ENCODE data around the gene NEO1. TPM values are rescaled to one million over a fixed set of nuclear protein-coding genes. Genes with fewer than 3 reads are reported as not detected.

NEO1 gene
- polyA plus RNA-seq, 1 of the 3 experiments (the other 2 are of a cell fraction): 13.1 TPM

- WGBS (ENCODE audit: low lambda C conversion rate): 19% methylated on average over 8 of the region's 8 CpGs
- Histone ChIP-seq H2AFZ (ENCODE audit: low read depth) (peak overlapping the region; percentile 61), H3K27me3 (ENCODE audit: insufficient read depth) (no peaks in the 10 kb centered on the region), H3K4me3 (ENCODE audit: low read depth in 2 of 2, low read length in 1 of 2) (peak overlapping the region; percentile 68 to 78), H3K79me2 (ENCODE audit: insufficient read depth) (0 out of 2 replicates have a peak, but pooled peaks cover 5% of the 10 kb centered on the region), H3K9ac (peak overlapping the region; percentile 70; the same call in 1 of the 2 replicates), H3K4me2 (peak overlapping the region; percentile 93), H3F3A (replicated peaks; ENCODE audit: insufficient read depth) (no peaks in the 10 kb centered on the region), H3K4me1 (ENCODE audit: control insufficient read depth in 1 of 2, insufficient read depth in 2 of 2, low read depth in 1 of 2, low read length in 1 of 2) (peaks cover 0 to 5% of the 10 kb centered on the region in 2 experiments; a peak in 2 of 4 replicates), H4K20me1 (ENCODE audit: insufficient read depth) (peaks cover 10% of the 10 kb centered on the region; the same call in 1 of the 2 replicates), H3K36me3 (replicated peaks in 1 of 2; ENCODE audit: control insufficient read depth in 1 of 2, insufficient read depth in 2 of 2, low read length in 1 of 2) (no peaks in the 10 kb centered on the region), H3K9me3 (no peaks in the 10 kb centered on the region), H3K9me2 (no peaks in the 10 kb centered on the region), H3K27ac (ENCODE audit: low read depth in 2 of 2, low read length in 1 of 2) (peak overlapping the region in 1 of 2 experiments; percentile 82; a peak in 3 of 4 replicates)
- CTCF ChIA-PET: interaction anchor here (0.6 to 1.7 kb wide), 11 partner anchors 9 to 259 kb away, joined by 3 to 11 read pairs (median 4); no protein-coding TSS in a partner anchor
- TF ChIP-seq GATA2 (CRISPR knock-in tag; IDR thresholded peaks at IDR 0.05) (peak; percentile 44; the same call in 1 of the 2 replicates), TEAD4 (IDR thresholded peaks at IDR 0.05; ENCODE audit: borderline replicate concordance, insufficient read depth) (no peak)
- DNase-seq: no peak
- POLR2A ChIA-PET: no interaction called here
Observed at GRCh38 chr15:73053398-73053723, 1.1 kb downstream of the NEO1 start.

GRCh38 chr15:73054417-73054953 is 2.2 kb downstream of the NEO1 start:
- Histone ChIP-seq H3K4me2 (no peak overlapping the region), H2AFZ (ENCODE audit: low read depth) (no peak overlapping the region), H4K20me1 (ENCODE audit: insufficient read depth) (peaks cover 10% of the 10 kb centered on the region; the same call in 1 of the 2 replicates), H3K4me1 (ENCODE audit: control insufficient read depth in 1 of 2, insufficient read depth in 2 of 2, low read depth in 1 of 2, low read length in 1 of 2) (peaks cover 0 to 5% of the 10 kb centered on the region in 2 experiments; a peak in 2 of 4 replicates), H3K27ac (ENCODE audit: low read depth in 2 of 2, low read length in 1 of 2) (no peak overlapping the region), H3K9ac (no peak overlapping the region), H3K4me3 (ENCODE audit: low read depth in 2 of 2, low read length in 1 of 2) (no peak overlapping the region), H3K9me3 (no peaks in the 10 kb centered on the region), H3K36me3 (replicated peaks in 1 of 2; ENCODE audit: control insufficient read depth in 1 of 2, insufficient read depth in 2 of 2, low read length in 1 of 2) (no peaks in the 10 kb centered on the region), H3K27me3 (ENCODE audit: insufficient read depth) (no peaks in the 10 kb centered on the region), H3K9me2 (no peaks in the 10 kb centered on the region), H3K79me2 (ENCODE audit: insufficient read depth) (0 out of 2 replicates have a peak, but pooled peaks cover 6% of the 10 kb centered on the region), H3F3A (replicated peaks; ENCODE audit: insufficient read depth) (no peaks in the 10 kb centered on the region)
- TF ChIP-seq FOSL2 (IDR thresholded peaks at IDR 0.05; ENCODE audit: borderline replicate concordance, low read depth) (no peak), EZH2phosphoT487 (IDR thresholded peaks at IDR 0.05; ENCODE audit: borderline replicate concordance, low read depth) (no peak), IRF3 (IDR thresholded peaks at IDR 0.05; ENCODE audit: low read depth, low read length) (no peak), SIN3A (IDR thresholded peaks at IDR 0.05; ENCODE audit: borderline replicate concordance, low read depth, low read length) (no peak), EP300 (IDR thresholded peaks at IDR 0.05; ENCODE audit: borderline replicate concordance in 1 of 2, low read depth in 1 of 2, low read length in 1 of 2) (no peak), ZBTB33 (IDR thresholded peaks at IDR 0.05; ENCODE audit: borderline replicate concordance, low read depth) (no peak), RAD21 (IDR thresholded peaks at IDR 0.05; ENCODE audit: low read length) (no peak), NRF1 (IDR thresholded peaks at IDR 0.05; ENCODE audit: low read depth, low read length) (no peak), NFIC (IDR thresholded peaks at IDR 0.05; ENCODE audit: borderline replicate concordance) (no peak), ELF1 (IDR thresholded peaks at IDR 0.05) (no peak), USF1 (IDR thresholded peaks at IDR 0.05; ENCODE audit: borderline replicate concordance, low read depth) (no peak), TAF1 (IDR thresholded peaks at IDR 0.05; ENCODE audit: borderline replicate concordance, low read depth, low read length) (no peak), MXI1 (IDR thresholded peaks at IDR 0.05; ENCODE audit: low read depth, low read length) (no peak), FOXM1 (IDR thresholded peaks at IDR 0.05; ENCODE audit: low read depth) (no peak), MEF2A (IDR thresholded peaks at IDR 0.05; ENCODE audit: borderline replicate concordance, low read depth) (no peak), GATA2 (CRISPR knock-in tag; IDR thresholded peaks at IDR 0.05) (no peak), RXRA (IDR thresholded peaks at IDR 0.05; ENCODE audit: borderline replicate concordance, low read depth) (no peak), TEAD4 (IDR thresholded peaks at IDR 0.05; ENCODE audit: borderline replicate concordance, insufficient read depth) (no peak), GABPA (IDR thresholded peaks at IDR 0.05; ENCODE audit: low read depth) (no peak)
- ChIA-PET POLR2A (no interaction called here), CTCF (interaction anchor here (0.6 to 1.4 kb wide), 2 partner anchors 257 to 717 kb away, joined by 3 to 4 read pairs; no protein-coding TSS in a partner anchor)
- WGBS (ENCODE audit: low lambda C conversion rate): 93% methylated on average over 6 of the region's 6 CpGs
- no peak for DNase-seq
